Measurements from ENCODE around the gene TP53INP2. TPM values are rescaled to one million over a fixed set of nuclear protein-coding genes. Genes with fewer than 3 reads are reported as not detected.

TP53INP2 gene
- total and polyA plus RNA-seq, 2 of the 13 experiments (the other 11 are each of a cell fraction or from before 2014, with no cell fraction given): 5.2 to 18.8 TPM

- TF ChIP-seq BCLAF1 (IDR thresholded peaks at IDR 0.05) (no peak), KDM4B (CRISPR knock-in tag; IDR thresholded peaks at IDR 0.05) (no peak), SMARCE1 (IDR thresholded peaks at IDR 0.05; ENCODE audit: borderline replicate concordance) (no peak), ZNF792 (CRISPR knock-in tag; IDR thresholded peaks at IDR 0.05) (peak; percentile 62), HOXA3 (CRISPR knock-in tag; IDR thresholded peaks at IDR 0.05) (no peak; the same call in 1 of the 2 replicates), FLYWCH1 (CRISPR knock-in tag; IDR thresholded peaks at IDR 0.05) (no peak), ZSCAN12 (CRISPR knock-in tag; IDR thresholded peaks at IDR 0.05) (no peak), FOXK1 (CRISPR knock-in tag; IDR thresholded peaks at IDR 0.05; ENCODE audit: borderline replicate concordance, low read depth) (peak; percentile 67; the same call in 1 of the 2 replicates), ZBTB7B (CRISPR knock-in tag; IDR thresholded peaks at IDR 0.05) (peak; percentile 63; the same call in 1 of the 2 replicates), CSRNP2 (CRISPR knock-in tag; conservative IDR thresholded peaks at IDR 0.05; ENCODE audit: low read depth) (0 out of 2 replicates have a peak, but pooled peaks have one; percentile 59), ZNF569 (CRISPR knock-in tag; IDR thresholded peaks at IDR 0.05; ENCODE audit: borderline replicate concordance) (no peak), HNRNPK (IDR thresholded peaks at IDR 0.05; ENCODE audit: low read depth, low read length, poor library complexity, severe bottlenecking) (no peak), HNRNPUL1 (IDR thresholded peaks at IDR 0.05; ENCODE audit: low read depth, low read length) (no peak), POLR2AphosphoS2 (IDR thresholded peaks at IDR 0.05; ENCODE audit: low read depth, low read length) (no peak), DPF2 (CRISPR knock-in tag; IDR thresholded peaks at IDR 0.05; ENCODE audit: borderline replicate concordance, low read depth) (no peak; the same call in 1 of the 2 replicates), BHLHE40 (IDR thresholded peaks at IDR 0.05; ENCODE audit: low read length) (no peak; the same call in 1 of the 2 replicates), JUN (CRISPR knock-in tag; IDR thresholded peaks at IDR 0.05) (no peak), AHDC1 (CRISPR knock-in tag; IDR thresholded peaks at IDR 0.05; ENCODE audit: borderline replicate concordance) (peak; percentile 74; the same call in 1 of the 2 replicates), NR2F6 (IDR thresholded peaks at IDR 0.05) (no peak), NR2F6 (CRISPR knock-in tag; IDR thresholded peaks at IDR 0.05) (peak; percentile 34; the same call in 1 of the 2 replicates), SYNCRIP (IDR thresholded peaks at IDR 0.05; ENCODE audit: insufficient read depth, low read depth, low read length) (no peak)
These were observed 544 bp upstream of the TP53INP2 start (continued) for GRCh38 chr20:34703424-34704176.
